GM21423 (cell line): ENCODE data around the gene PTGFRN.

Experiments
- ATAC-seq: cut with Tn5 transposase; IDR thresholded peaks from one replicate; pipeline ENCODE4 v1.9.1; 2021; ENCODE audit warnings: mild to moderate bottlenecking, moderate library complexity; ENCODE audit not compliant: unreplicated experiment

Gene PTGFRN

DNA sequence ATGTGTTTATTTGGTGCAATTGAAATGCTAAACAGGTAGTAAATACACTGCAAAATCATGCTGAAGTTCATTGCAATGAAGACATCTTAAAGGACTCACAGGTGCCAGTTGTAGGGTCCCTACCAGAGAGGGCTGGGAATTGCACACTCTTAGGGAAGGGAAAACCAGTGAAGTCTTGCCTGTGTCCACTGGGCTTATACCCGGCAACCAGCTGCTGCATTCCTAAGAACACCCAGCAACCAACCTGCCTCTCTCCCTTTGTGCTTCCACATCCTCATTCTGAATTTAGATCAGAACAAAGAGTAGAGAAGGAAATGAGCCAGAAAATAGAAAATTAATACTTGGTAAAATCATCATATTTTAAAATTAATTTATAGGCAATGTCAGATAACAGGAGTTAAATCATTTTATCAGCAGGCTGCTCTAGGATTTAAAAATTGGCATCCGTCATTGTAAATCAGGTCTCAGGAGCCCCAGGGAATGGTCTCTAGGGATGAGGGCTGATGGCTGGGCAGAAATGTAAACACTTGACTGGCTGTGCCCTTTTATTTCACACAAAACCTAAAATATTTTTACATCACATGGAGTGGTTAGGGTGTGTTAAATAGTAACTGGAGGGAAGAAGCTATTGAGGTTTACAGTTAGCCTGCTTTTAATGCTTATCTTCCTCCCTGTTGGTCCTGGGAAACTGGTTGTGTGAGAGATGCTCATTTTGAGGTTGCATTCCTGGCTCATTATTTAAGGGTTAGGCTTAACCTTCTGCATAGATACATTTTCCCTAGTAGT lies 31.3 kb downstream of the PTGFRN start:
- ATAC-seq = no peak

DNA sequence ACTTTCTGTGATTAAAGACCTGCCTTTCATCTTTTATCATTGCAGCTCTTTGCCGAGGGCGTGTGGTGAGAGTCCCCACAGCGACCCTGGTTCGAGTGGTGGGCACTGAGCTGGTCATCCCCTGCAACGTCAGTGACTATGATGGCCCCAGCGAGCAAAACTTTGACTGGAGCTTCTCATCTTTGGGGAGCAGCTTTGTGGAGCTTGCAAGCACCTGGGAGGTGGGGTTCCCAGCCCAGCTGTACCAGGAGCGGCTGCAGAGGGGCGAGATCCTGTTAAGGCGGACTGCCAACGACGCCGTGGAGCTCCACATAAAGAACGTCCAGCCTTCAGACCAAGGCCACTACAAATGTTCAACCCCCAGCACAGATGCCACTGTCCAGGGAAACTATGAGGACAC lies 32.0 kb downstream of the PTGFRN start:
- no peak for ATAC-seq

DNA sequence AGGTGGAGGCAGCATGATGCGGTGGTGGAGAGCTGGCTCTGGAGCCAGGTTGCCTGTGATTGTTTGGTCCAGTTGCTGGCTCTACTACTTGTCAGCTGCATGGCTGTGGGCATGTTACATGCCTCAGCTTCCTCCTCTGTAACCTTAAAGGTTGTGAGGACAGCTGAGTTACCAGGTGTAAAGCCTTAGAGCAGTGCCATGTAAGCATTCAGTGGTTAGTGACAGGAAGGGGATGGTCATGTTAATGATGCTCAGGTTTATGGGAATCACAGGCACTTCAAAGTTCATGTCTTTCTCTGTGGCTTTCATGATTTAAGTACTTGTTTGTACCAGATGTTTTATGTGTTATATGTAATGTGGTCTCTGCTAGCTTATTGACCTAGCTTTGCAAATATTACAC lies 32.6 kb downstream of the PTGFRN start:
- ATAC-seq = no peak

DNA sequence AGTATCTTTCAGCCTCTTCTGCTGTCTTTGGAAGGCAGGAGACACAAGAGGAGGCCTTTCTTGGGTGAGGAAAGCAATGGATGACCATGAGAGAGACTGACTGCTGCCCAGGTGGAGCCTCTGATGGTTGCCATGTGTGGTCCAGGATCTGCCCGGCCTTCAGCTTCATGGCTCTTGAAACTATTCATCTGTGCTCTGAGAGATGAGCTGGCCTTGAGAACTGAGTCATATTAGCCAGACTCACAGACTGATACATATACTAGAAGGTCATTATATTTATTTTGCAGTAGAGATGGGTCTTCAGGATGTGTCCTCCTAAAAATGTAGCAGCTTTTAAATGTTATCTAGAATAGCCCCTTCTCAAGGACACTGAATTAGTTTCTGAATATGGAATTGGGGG lies 33.7 kb downstream of the PTGFRN start:
- ATAC-seq = no peak

DNA sequence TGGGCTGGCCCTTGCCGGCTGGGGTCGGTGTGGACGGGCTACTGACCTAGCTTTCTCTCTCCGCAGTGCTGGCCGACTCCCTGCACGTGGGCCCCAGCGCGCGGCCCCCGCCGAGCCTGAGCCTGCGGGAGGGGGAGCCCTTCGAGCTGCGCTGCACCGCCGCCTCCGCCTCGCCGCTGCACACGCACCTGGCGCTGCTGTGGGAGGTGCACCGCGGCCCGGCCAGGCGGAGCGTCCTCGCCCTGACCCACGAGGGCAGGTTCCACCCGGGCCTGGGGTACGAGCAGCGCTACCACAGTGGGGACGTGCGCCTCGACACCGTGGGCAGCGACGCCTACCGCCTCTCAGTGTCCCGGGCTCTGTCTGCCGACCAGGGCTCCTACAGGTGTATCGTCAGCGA lies 34.9 kb downstream of the PTGFRN start:
- ATAC-seq = no peak

DNA sequence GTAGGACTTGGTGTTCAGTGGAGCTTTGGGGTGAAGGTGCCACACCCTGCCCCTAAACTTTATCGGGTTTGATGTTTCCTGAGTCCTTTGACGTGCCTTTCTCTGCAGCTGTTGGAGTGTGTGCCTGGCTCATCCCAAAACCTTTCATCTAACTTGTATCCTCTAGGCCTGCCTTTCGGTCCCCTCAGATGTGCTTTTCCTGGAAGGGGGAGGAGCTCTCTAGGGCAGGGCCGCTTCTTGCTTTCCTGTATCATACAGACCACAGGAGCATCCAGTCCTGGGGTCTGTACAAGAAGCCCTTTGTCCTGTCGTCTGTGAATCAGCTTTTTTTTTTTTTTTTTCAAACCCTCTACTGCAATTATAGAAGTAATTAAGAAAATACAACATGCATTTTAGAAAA lies 35.7 kb downstream of the PTGFRN start:
- ATAC-seq = no peak

DNA sequence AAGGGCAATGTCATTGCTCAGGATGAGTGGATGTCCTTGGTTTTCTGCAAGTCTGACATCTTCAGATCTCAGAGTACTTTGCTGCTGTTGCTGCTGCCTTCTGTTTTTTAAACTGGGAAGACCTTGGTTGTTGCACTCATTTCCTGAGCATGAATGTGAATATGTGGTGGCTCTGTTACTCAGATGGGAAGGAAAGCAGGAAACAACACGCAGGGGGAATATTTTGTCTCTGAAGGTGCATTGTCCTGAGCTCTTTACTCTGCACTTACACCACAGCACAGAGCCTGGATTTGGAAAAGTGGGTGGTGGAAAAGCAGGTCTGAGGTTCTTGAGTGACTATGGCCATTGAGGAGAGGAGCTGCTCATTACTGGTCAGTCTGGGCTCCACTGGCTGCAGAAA lies 36.3 kb downstream of the PTGFRN start:
- ATAC-seq = no peak

DNA sequence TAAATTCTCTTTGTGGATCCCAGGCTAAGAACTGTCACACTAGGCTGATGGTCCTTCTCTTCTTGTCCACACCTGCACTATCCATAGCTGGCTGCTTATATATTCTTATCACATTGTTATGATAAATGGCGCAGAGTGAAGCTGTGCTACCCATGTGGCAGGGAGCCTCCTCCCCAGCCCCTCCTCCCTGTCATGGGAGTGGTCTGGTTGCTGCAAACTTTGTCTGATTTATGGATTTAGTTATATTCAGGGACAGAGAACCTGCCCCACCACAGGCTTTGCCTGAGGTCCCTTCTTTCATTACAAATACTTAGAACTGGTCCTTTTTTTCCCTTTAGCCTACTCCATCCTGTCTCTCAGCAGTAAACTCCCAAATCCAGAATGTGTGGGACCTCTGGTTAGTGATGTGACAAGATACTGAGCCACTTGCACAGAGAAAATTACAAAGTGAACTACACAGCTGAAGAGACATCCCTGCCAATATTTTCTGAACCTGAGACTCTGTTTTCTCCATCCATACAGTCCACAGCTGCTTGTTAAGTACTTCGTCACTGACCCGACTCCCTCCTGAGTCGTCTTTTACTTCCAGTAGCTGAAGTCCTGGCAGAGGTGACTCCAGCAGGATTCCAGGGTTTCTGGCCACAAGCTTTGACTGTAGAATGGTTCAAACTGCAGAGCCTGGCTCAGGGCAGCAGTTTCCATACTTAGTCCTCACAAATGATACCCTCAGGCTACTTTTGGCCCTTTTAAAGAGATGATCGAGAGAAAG lies 37.6 kb downstream of the PTGFRN start:
- no peak for ATAC-seq

DNA sequence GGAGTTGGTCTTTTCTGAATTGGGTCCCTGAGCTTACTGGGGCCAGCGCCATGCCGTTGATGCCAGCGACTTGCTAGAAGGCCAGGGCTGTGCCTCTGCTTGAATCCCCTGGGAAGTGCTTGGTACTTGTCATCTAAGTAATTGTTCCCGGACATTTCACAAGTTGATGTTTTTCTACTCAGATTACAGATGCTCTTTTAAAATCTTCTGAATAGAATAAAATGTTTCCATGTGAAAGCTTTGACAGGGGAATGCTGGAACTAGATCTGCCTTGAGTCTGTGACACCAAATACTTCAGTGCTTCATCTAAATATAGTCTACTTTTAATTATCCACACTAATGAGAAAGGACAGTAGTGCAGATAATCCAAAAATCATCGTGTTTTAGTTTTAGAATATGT lies 38.3 kb downstream of the PTGFRN start:
- no peak for ATAC-seq

DNA sequence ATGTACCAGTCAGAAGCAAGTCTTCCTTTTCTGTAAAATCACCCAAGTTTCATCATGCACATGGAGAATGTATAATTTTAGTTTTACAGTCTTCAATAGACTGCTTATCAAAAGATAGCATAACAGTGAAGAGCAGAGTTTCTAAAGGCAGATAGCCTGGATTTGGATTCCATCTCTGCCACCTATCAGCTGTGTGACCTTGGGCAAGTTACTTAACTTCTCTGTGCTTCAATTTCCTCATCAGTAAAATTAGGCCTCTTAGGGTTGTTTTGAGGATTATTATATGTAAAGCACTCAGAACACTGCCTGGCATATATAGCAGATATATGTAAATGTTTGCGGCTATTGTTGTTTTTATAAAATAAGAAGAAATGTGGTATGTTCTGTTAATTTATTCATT lies 38.9 kb downstream of the PTGFRN start:
- no peak for ATAC-seq

DNA sequence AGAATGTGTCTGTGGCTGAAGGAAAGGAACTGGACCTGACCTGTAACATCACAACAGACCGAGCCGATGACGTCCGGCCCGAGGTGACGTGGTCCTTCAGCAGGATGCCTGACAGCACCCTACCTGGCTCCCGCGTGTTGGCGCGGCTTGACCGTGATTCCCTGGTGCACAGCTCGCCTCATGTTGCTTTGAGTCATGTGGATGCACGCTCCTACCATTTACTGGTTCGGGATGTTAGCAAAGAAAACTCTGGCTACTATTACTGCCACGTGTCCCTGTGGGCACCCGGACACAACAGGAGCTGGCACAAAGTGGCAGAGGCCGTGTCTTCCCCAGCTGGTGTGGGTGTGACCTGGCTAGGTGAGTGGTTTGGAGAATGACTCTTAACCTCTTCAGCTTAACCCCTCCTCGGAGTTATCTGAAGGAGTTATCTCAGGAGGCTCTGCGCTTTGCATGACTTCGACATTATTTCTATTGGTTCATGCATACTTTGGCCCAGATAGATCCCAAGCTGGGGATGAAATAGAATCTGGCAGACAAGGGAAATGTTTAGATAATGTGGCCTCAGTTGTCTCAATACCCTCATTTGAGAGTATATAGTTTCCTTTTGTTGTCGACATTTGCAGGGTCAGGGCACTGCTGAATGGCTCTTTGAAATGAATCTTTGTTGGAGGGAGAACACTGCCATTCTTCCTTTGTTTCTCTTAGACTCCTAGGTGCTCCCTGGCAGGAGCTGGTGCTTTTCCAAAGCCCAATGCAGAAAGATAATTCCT lies 39.7 kb downstream of the PTGFRN start:
- no peak for ATAC-seq

DNA sequence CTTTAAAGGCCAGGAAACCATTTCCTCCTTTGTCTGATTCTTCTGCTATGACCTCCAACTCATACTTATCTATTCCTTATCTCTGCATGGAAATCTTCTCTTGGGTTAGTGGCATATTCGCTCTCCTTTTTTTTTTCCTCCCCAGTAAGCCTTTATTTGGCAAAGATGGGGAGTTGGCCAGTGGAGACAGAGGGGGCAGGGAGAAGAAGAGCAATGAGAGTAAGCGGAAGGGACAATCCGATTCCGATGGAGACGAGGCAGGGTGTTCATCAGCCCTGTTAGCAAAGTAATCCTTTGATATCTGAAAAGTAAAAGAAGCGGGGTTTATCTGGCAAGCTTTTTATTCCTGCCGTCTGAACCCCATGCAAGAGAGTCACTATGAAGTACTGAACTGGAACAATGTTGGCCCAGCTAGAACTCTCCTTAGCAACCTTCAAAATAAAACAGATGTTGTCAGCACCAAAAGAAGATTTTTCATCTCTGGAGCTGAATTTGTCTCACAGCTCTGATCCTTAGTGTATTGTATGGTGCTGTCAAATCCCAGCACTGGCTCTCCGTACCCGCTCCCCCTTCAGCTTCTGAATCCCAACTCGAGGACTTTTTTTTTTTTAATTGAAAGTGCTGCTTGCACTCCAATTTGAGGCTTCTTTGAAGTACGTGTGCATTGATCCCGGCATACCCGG lies 40.9 kb downstream of the PTGFRN start:
- ATAC-seq = no peak

DNA sequence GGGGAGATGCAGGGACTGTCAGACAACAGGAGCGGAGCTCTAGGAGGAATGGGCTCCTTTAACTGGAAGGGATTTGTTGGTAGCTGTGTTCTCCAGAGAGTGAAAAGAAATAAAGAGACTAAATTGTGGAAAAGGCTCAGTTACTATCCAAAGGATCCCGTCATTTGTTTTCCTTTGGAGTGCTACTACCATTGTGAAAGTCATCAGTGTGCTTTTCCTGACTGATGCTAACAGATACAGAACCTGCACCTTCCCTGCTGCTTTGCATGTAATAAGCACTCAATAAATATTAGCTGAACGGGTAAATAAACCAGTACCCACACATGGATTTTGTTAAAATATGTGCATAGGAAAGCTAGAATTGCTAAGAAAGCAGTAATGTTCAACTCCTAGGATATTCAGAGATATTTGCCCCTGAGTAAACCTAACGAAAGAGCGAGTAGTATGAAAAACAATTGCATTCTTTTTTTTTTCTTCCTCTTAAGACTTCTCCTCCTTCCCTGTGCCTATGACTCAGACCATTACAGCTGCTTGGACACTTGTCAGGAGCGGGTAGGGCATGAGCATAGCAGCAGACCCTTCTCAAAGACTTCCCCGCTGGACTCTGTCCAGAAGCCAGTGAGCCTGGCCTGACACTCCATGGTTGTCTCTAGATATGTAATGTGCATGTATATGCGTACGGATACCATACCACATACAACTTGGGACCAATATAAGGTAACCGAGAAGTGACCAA lies 41.7 kb downstream of the PTGFRN start:
- ATAC-seq = no peak

DNA sequence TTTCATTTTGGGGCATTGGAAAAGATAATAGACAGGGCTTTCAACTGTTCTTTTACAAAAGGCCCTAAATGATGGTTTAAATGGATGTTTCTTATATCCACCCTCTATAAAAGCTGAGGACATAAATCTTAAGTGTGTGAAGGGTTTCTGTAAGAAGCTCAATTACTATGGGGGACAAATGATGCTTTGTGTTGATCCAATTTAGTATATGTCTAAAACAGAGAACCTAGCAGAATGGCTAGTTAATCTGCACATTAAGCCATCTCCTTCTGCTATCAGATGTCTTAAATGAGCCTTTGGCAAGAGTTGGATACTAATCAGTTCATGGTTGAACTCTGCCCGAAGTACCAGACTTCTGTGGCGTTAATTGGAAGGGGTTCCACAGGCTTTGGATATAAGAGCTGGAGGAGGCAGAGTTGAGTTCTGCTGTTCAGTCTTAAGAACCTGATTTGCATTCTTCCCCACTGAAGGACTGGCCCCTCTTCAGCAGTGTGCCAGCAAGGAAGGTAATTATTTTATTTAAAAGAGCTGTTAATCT lies 43.1 kb downstream of the PTGFRN start:
- ATAC-seq = no peak

DNA sequence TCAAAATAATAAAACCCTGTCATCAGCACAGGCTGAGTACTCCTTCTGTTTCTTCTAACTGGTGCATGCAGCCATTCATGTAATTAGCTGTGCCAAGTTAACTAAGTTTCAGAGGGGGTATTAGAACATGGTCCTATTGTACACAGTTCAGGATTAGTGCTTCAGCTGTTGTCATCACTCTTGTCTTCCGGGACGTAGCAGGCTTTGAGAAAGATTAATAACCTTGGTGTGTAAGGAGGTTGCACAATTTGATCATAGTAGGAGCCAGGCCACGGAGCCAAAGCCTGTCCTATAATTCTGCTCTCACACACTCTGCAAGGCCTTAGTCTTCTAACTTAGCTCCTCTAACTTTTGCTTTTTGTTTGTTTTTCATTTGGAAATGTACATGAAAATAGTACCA lies 44.7 kb downstream of the PTGFRN start:
- no peak for ATAC-seq

DNA sequence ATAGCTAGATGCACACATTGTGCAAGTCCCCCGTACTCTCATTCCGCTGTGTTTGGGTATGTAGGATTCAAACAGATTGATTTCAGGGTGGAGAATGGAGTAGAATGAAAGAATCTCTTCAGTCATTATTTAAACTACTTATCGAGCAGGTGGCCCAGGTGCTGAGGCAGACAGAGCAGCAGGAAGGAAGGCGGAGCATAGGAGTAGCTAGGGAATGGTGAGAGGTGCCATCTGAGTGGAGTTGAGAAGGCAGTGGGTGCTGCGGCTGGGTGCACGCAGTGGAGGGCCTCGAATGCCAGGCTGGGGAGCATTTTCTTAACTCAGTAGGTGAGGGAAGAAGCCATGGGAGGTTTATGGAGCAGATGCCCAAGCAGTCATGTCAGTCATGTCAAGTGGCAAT lies 46.7 kb downstream of the PTGFRN start:
- no peak for ATAC-seq

DNA sequence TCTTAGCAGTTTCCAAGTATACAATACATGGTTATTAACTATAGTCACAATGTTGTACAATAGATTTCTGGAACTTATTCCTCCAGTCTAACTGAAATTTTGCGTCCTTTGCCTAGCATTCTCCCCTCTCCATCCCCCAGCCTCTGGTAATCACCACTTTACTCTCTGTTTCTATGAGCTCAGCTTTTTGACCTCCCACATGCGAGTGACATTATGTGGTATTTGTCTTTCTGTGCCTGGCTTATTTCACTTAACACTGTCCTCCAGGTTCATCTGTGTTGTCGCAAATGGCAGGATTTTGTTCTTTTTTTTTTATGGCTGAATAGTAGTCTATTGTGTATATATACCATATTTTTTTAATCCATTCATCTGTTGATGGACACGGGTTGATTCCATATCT lies 47.9 kb downstream of the PTGFRN start:
- ATAC-seq = no peak

DNA sequence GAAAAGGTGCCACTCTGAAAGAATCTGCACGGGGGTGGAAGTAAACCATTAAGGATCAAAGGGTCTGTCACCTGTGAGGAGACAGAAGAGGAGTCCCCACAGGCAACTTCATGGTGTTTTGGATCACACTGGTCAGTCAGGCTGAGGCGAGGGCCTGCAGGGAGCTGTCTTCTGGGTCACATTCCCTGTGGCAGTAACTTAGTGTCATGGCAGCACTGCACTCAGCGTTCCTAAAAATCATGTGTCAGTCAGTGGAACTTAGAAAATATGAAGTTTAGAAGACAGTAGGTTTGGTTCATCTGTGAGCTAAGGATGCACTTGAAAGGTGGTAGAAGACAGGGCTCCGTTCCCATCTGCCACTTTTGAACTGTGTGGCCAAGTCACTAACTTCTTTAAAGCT lies 48.4 kb downstream of the PTGFRN start:
- no peak for ATAC-seq

DNA sequence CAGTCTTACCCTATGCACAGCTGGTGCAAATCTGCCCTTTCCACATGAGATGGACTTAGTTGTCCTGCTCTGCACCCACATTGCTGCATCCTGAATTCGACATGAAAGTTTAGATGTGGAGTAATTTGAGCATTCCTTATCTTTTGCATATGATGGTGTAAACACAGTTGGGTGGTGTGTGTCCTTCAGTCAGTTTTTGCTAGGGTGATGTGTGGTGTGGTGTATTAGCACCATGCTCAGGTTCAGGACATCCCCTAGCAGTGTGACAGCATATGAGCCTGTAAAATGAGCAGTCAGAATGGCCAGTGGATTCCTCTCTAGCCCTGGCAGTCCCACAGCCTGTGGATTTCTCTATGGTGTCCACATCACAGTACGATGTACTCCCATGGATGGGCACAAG lies 49.3 kb downstream of the PTGFRN start:
- no peak for ATAC-seq

DNA sequence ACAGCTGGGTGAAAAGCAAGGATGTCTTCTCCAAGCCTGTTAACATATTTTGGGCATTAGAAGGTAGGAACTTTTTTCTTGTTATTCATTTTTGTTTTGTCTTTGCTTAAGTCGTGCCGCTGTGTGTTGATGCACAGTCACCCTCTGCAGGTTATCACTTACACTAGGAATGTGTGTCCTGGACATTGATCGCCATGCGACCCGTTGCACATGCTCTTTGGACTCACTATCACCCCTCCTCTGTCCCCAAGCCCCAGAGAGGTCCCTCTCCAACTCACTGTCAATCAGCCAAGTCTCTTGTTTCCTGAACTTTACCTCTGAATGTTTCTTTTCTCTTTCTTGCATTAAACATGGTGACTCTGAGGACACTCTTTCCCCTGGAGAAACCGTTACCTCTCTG lies 51.9 kb downstream of the PTGFRN start:
- ATAC-seq = no peak
